Loucy (cell line): ENCODE measurements around the gene GALNT11.

Experiments
- H2AFZ ChIP-seq: fragments of 200-600 bp; sonication (generic); 2 replicates; pipeline ENCODE4 v1.6.0; 2016; ENCODE audit warnings: antibody characterized with exemption, mild to moderate bottlenecking, low read length, moderate library complexity
- H3F3A ChIP-seq: fragments of 200-600 bp; 2 replicates; pipeline ENCODE4 v1.6.0; 2016; ENCODE audit warnings: antibody characterized with exemption, low read depth, mild to moderate bottlenecking
- H3K27me3 ChIP-seq: fragments of 200-600 bp; sonication (generic); 2 replicates; pipeline ENCODE4 v1.6.1; 2014; ENCODE audit warnings: low read length, mild to moderate bottlenecking; ENCODE audit not compliant: insufficient read depth, poor library complexity, severe bottlenecking
- H3K36me3 ChIP-seq: fragments of 200-600 bp; sonication (generic); 2 replicates; pipeline ENCODE4 v1.6.1; 2016; ENCODE audit warnings: low read length; ENCODE audit not compliant: insufficient read depth
- H3K4me1 ChIP-seq: fragments of 200-600 bp; sonication (generic); 2 replicates; pipeline ENCODE4 v1.5.1; 2014; ENCODE audit warnings: low read length, mild to moderate bottlenecking; ENCODE audit not compliant: insufficient read depth, poor library complexity, severe bottlenecking
- H3K4me2 ChIP-seq: fragments of 200-600 bp; sonication (generic); 2 replicates; pipeline ENCODE4 v1.6.0; 2014; ENCODE audit warnings: antibody characterized with exemption, low read length, low read depth, mild to moderate bottlenecking; ENCODE audit not compliant: poor library complexity, severe bottlenecking
- H3K4me3 ChIP-seq: fragments of 200-600 bp; sonication (generic); 2 replicates; pipeline ENCODE4 v1.5.1; 2014; ENCODE audit warnings: low read length, mild to moderate bottlenecking, mixed read lengths; ENCODE audit not compliant: poor library complexity, severe bottlenecking
- H3K79me2 ChIP-seq: fragments of 200-600 bp; sonication (generic); 2 replicates; pipeline ENCODE4 v1.6.1; 2014; ENCODE audit warnings: low read length; ENCODE audit not compliant: insufficient read depth
- H3K9ac ChIP-seq: fragments of 200-600 bp; sonication (generic); 2 replicates; pipeline ENCODE4 v1.6.0; 2014; ENCODE audit warnings: mild to moderate bottlenecking, low read depth, low read length, moderate library complexity; ENCODE audit not compliant: poor library complexity, severe bottlenecking
- H3K9me2 ChIP-seq: fragments of 200-600 bp; sonication (generic); replicated peaks from 2 replicates; pipeline ENCODE4 v1.6.1; 2016; ENCODE audit warnings: low read depth, low read length, mixed read lengths
- H3K9me3 ChIP-seq: fragments of 200-600 bp; sonication (generic); 2 replicates; pipeline ENCODE4 v1.6.1; 2014; ENCODE audit warnings: mild to moderate bottlenecking, antibody characterized with exemption, low read length, low read depth; ENCODE audit not compliant: insufficient read depth
- H4K20me1 ChIP-seq: fragments of 200-600 bp; sonication (generic); 2 replicates; pipeline ENCODE4 v1.6.0; 2014; ENCODE audit warnings: antibody characterized with exemption, low read length, mild to moderate bottlenecking; ENCODE audit not compliant: insufficient read depth, poor library complexity, severe bottlenecking
- EZH2phosphoT487 ChIP-seq: fragments of 200-600 bp; IDR thresholded peaks from 2 replicates; pipeline ENCODE4 v1.6.1; 2018; ENCODE audit warnings: antibody characterized with exemption, mild to moderate bottlenecking, moderate library complexity, borderline replicate concordance
- TF ChIP-seq, protein P1 (sequence below): fragments of 200-600 bp; sonication (generic); conservative IDR thresholded peaks from 2 replicates; pipeline ENCODE4 v1.5.1; 2014; ENCODE audit warnings: mild to moderate bottlenecking, antibody characterized with exemption, low read length

GALNT11 gene

GRCh38 chr7:152149363-152149762, 123.9 kb downstream of the GALNT11 start:
- H3K4me1 ChIP-seq: no peaks in the 10 kb centered on the region
- H4K20me1 ChIP-seq: no peaks in the 10 kb centered on the region
- no peaks in the 10 kb centered on the region for H3K79me2 ChIP-seq
- H3K9me2 ChIP-seq: no peaks in the 10 kb centered on the region
- TF ChIP-seq EZH2phosphoT487: no peak
- TF ChIP-seq, protein P1, sequence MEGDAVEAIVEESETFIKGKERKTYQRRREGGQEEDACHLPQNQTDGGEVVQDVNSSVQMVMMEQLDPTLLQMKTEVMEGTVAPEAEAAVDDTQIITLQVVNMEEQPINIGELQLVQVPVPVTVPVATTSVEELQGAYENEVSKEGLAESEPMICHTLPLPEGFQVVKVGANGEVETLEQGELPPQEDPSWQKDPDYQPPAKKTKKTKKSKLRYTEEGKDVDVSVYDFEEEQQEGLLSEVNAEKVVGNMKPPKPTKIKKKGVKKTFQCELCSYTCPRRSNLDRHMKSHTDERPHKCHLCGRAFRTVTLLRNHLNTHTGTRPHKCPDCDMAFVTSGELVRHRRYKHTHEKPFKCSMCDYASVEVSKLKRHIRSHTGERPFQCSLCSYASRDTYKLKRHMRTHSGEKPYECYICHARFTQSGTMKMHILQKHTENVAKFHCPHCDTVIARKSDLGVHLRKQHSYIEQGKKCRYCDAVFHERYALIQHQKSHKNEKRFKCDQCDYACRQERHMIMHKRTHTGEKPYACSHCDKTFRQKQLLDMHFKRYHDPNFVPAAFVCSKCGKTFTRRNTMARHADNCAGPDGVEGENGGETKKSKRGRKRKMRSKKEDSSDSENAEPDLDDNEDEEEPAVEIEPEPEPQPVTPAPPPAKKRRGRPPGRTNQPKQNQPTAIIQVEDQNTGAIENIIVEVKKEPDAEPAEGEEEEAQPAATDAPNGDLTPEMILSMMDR: no peak
- H3K9ac ChIP-seq: no peak overlapping the region
- H3K4me2 ChIP-seq: no peak overlapping the region
- peaks cover 91% of the 10 kb centered on the region for H3K36me3 ChIP-seq
- H3K27me3 ChIP-seq: no peaks in the 10 kb centered on the region
- no peak overlapping the region for H2AFZ ChIP-seq
- H3F3A ChIP-seq: no peaks in the 10 kb centered on the region
- H3K9me3 ChIP-seq: no peaks in the 10 kb centered on the region
- no peak overlapping the region for H3K4me3 ChIP-seq

DNA sequence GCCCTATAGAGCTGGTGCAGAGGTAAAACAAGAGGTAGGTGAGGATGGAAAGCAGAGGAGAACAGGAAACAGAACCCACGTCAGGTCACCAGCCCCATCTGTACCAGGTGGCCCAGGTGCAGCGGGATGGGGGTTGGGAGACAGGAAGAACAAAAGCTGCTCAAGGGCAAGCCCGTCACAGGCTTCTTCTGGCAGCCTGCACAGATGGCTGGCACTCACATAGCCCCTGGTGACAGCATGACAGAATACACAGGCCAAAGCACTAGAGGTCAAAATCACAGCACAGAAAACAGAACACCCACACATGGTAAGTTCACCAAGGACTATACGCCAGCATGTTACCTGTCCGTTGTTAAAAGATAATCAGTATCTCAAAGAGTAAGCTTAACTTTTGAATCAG, 126.8 kb downstream of the GALNT11 start:
- H3K4me2 ChIP-seq: no peak overlapping the region
- peaks cover 87% of the 10 kb centered on the region for H3K36me3 ChIP-seq
- no peaks in the 10 kb centered on the region for H3K9me2 ChIP-seq
- H3K4me3 ChIP-seq: no peak overlapping the region
- H2AFZ ChIP-seq: no peak overlapping the region
- no peaks in the 10 kb centered on the region for H3K4me1 ChIP-seq
- H4K20me1 ChIP-seq: no peaks in the 10 kb centered on the region
- no peaks in the 10 kb centered on the region for H3K9me3 ChIP-seq
- H3K79me2 ChIP-seq: no peaks in the 10 kb centered on the region
- no peak overlapping the region for H3K9ac ChIP-seq
- no peaks in the 10 kb centered on the region for H3F3A ChIP-seq
- H3K27me3 ChIP-seq: no peaks in the 10 kb centered on the region
- TF ChIP-seq, protein P1: no peak
- TF ChIP-seq EZH2phosphoT487: no peak

- no peak overlapping the region for H3K4me3 ChIP-seq
- no peak overlapping the region for H3K4me2 ChIP-seq
- H3F3A ChIP-seq: no peaks in the 10 kb centered on the region
- no peak overlapping the region for H3K9ac ChIP-seq
- H3K4me1 ChIP-seq: no peaks in the 10 kb centered on the region
- no peaks in the 10 kb centered on the region for H3K79me2 ChIP-seq
- no peaks in the 10 kb centered on the region for H4K20me1 ChIP-seq
- no peak overlapping the region for H2AFZ ChIP-seq
- no peaks in the 10 kb centered on the region for H3K9me3 ChIP-seq
- no peak for TF ChIP-seq EZH2phosphoT487
- TF ChIP-seq, protein P1: no peak
- no peaks in the 10 kb centered on the region for H3K27me3 ChIP-seq
- no peaks in the 10 kb centered on the region for H3K9me2 ChIP-seq
- H3K36me3 ChIP-seq: peaks cover 86% of the 10 kb centered on the region; the same call in 1 of the 2 replicates
Measured at GRCh38 chr7:152158801-152159587, 133.5 kb downstream of the GALNT11 start.
